HepG2 (cell line): ENCODE measurements around the gene ATP2C2. TPM values are rescaled to one million over a fixed set of nuclear protein-coding genes. Genes with fewer than 3 reads are reported as not detected.

Experiments
- ATAC-seq: fragments of 200-7000 bp; cut with Tn5 transposase; 3 replicates; pipeline ENCODE4 v1.9.1; 2020; ENCODE audit warnings: mild to moderate bottlenecking, moderate library complexity
- BruUV-seq: library from RNA; stranded (reverse); fragments of 400-500 nt; replicated peaks from 2 replicates; lab custom pipeline; 2021; lab: Mats Ljungman, UMichigan
- CTCF ChIA-PET: fragments of 300-600 bp; formaldehyde crosslinking; extraction: SDS; loops from one replicate; lab custom pipeline; 2021; ENCODE audit warnings: low total read pairs, inconsistent platforms, low intra/inter-chr PET ratio; lab: Yijun Ruan, JAX
- POLR2A ChIA-PET: fragments of 350-600 bp; sonication (Branson Sonifier 250); formaldehyde crosslinking; loops from one replicate; lab custom pipeline; 2020; ENCODE audit warnings: antibody characterized with exemption, inconsistent platforms; lab: Yijun Ruan, JAX
- DNase-seq: peaks from one replicate; pipeline ENCODE4 v3.0.0-alpha.2; 2015; ENCODE audit warnings: low spot score
- FAIRE-seq: peaks from 3 replicates; lab custom pipeline; 2011; peaks lifted over from hg19 to GRCh38; lab: Jason Lieb, UNC
- H2AFZ ChIP-seq: one replicate; pipeline ENCODE4 v1.6.1; 2011; ENCODE audit warnings: low read length, inconsistent platforms
- H3K27ac ChIP-seq: fragments of 300-600 bp; 3 replicates; pipeline ENCODE4 v1.8.0; 2011; ENCODE audit warnings: mixed run types, mild to moderate bottlenecking, mixed read lengths, low read length, inconsistent platforms; ENCODE audit not compliant: insufficient read depth; ENCODE audit errors: extremely low read length
- H3K27me3 ChIP-seq, 2 experiments: fragments of 200-600 bp in 1 of 2; 2 replicates in 1 of 2; 3 replicates in 1 of 2; pipeline versions ENCODE4 v1.6.0 to v1.8.0; 2011; ENCODE audit warnings: low read length in 2 of 2, mild to moderate bottlenecking in 2 of 2, moderate library complexity in 2 of 2, inconsistent platforms in 1 of 2; ENCODE audit not compliant: insufficient read depth in 2 of 2, control insufficient read depth in 1 of 2
- H3K36me3 ChIP-seq, 2 experiments: fragments of 200-600 bp in 1 of 2; replicated peaks in 1 of 2; 2 replicates in 1 of 2; 3 replicates in 1 of 2; pipeline versions ENCODE4 v1.5.1 to v1.8.0; 2011; ENCODE audit warnings: low read length in 2 of 2, inconsistent platforms in 1 of 2; ENCODE audit not compliant: insufficient read depth in 2 of 2, control insufficient read depth in 1 of 2
- H3K4me1 ChIP-seq: 2 replicates; pipeline ENCODE4 v1.5.1; 2012; ENCODE audit warnings: low read length, inconsistent platforms; ENCODE audit not compliant: insufficient read depth
- H3K4me2 ChIP-seq: 2 replicates; pipeline ENCODE4 v1.6.0; 2011; ENCODE audit warnings: low read depth, low read length, inconsistent platforms
- H3K4me3 ChIP-seq, 3 experiments: fragments of 200-600 bp in 1 of 3; sonication (generic), shearing (Covaris generic) in 1 of 3; replicated peaks in 1 of 3; 2 replicates each; pipeline ENCODE4 v1.5.1; 2011 to 2016; ENCODE audit warnings: low read length in 3 of 3, inconsistent platforms in 2 of 3, low read depth in 2 of 3, mild to moderate bottlenecking in 2 of 3, control low read depth in 1 of 3, mixed read lengths in 1 of 3; ENCODE audit not compliant: insufficient read depth in 1 of 3
- H3K79me2 ChIP-seq: one replicate; pipeline ENCODE4 v1.6.1; 2011; ENCODE audit warnings: low read length, inconsistent platforms; ENCODE audit not compliant: insufficient read depth
- H3K9ac ChIP-seq: 2 replicates; pipeline ENCODE4 v1.6.0; 2011; ENCODE audit warnings: mild to moderate bottlenecking, low read depth, low read length, inconsistent platforms; ENCODE audit not compliant: insufficient read depth
- H3K9me3 ChIP-seq: 2 replicates; pipeline ENCODE4 v1.5.1; 2012; ENCODE audit warnings: mild to moderate bottlenecking, low read length
- H4K20me1 ChIP-seq: 2 replicates; pipeline ENCODE4 v1.6.0; 2011; ENCODE audit warnings: inconsistent platforms, mild to moderate bottlenecking, low read length, moderate library complexity; ENCODE audit not compliant: insufficient read depth
- ATAD3A ChIP-seq: sonication (generic); formaldehyde crosslinking; IDR thresholded peaks from 2 replicates; pipeline ENCODE4 v1.4.0; 2020; ENCODE audit warnings: missing genetic modification reagents
- BORCS8-MEF2B ChIP-seq: sonication (generic); formaldehyde crosslinking; IDR thresholded peaks from 2 replicates; pipeline ENCODE4 v1.8.0; 2022; ENCODE audit warnings: mild to moderate bottlenecking, missing genetic modification reagents
- CTCF ChIP-seq: sonication (generic); formaldehyde crosslinking; IDR thresholded peaks from 2 replicates; pipeline ENCODE4 v1.5.0; 2020; ENCODE audit warnings: mild to moderate bottlenecking, missing genetic modification reagents, moderate library complexity
- ELK4 ChIP-seq: sonication (generic); formaldehyde crosslinking; IDR thresholded peaks from 2 replicates; pipeline ENCODE4 v1.9.0; 2021; ENCODE audit warnings: missing genetic modification reagents, borderline replicate concordance
- HCFC1 ChIP-seq: fragments of 150-350 bp; IDR thresholded peaks from 2 replicates; pipeline ENCODE4 v1.6.1; 2014; ENCODE audit warnings: low read depth, low read length
- KLF9 ChIP-seq: IDR thresholded peaks from 2 replicates; pipeline ENCODE4 v1.6.1; 2016; ENCODE audit warnings: low read depth
- LCORL ChIP-seq, 2 experiments: fragments of 450-650 bp in 1 of 2; sonication (generic) in 1 of 2; formaldehyde crosslinking in 1 of 2; IDR thresholded peaks; 2 replicates each; pipeline versions ENCODE4 v1.5.0 to v1.6.1; 2017 to 2020; ENCODE audit warnings: antibody characterized with exemption in 1 of 2, missing genetic modification reagents in 1 of 2
- MLLT10 ChIP-seq: sonication (generic); formaldehyde crosslinking; IDR thresholded peaks from 2 replicates; pipeline ENCODE4 v1.4.0; 2020; ENCODE audit warnings: missing genetic modification reagents
- MTF2 ChIP-seq: sonication (generic); formaldehyde crosslinking; IDR thresholded peaks from 2 replicates; pipeline ENCODE4 v1.5.0; 2020; ENCODE audit warnings: missing genetic modification reagents, borderline replicate concordance
- MYNN ChIP-seq: sonication (generic); formaldehyde crosslinking; IDR thresholded peaks from 2 replicates; pipeline ENCODE4 v1.4.0; 2020; ENCODE audit warnings: mild to moderate bottlenecking, low read depth, missing genetic modification reagents
- REXO4 ChIP-seq: sonication (generic); formaldehyde crosslinking; IDR thresholded peaks from 2 replicates; pipeline ENCODE4 v1.8.0; 2022; ENCODE audit warnings: missing genetic modification reagents, mild to moderate bottlenecking, borderline replicate concordance
- SP2 ChIP-seq: sonication (generic); formaldehyde crosslinking; IDR thresholded peaks from 2 replicates; pipeline ENCODE4 v1.5.1; 2020; ENCODE audit warnings: mild to moderate bottlenecking, missing genetic modification reagents
- TCF12 ChIP-seq, 2 experiments: fragments of 450-650 bp in 1 of 2; sonication (generic) in 1 of 2; formaldehyde crosslinking in 1 of 2; IDR thresholded peaks; 2 replicates each; pipeline versions ENCODE4 v1.6.1 to v1.8.0; 2017 to 2022; ENCODE audit warnings: antibody characterized with exemption in 1 of 2, mild to moderate bottlenecking in 1 of 2, missing genetic modification reagents in 1 of 2, moderate library complexity in 1 of 2
- THAP11 ChIP-seq: IDR thresholded peaks from 2 replicates; pipeline ENCODE4 v1.6.1; 2016; ENCODE audit warnings: missing biosample characterization, missing genetic modification reagents
- WIZ ChIP-seq: sonication (generic); formaldehyde crosslinking; IDR thresholded peaks from 2 replicates; pipeline ENCODE4 v1.5.1; 2020; ENCODE audit warnings: mild to moderate bottlenecking, missing genetic modification reagents
- ZNF10 ChIP-seq: sonication (generic); formaldehyde crosslinking; IDR thresholded peaks from 2 replicates; pipeline ENCODE4 v1.4.0; 2020; ENCODE audit warnings: mild to moderate bottlenecking, low read depth, missing genetic modification reagents, borderline replicate concordance
- ZNF12 ChIP-seq: sonication (generic); formaldehyde crosslinking; IDR thresholded peaks from 2 replicates; pipeline ENCODE4 v1.5.0; 2020; ENCODE audit warnings: missing genetic modification reagents
- ZNF143 ChIP-seq: sonication (generic); formaldehyde crosslinking; IDR thresholded peaks from 2 replicates; pipeline ENCODE4 v1.4.0; 2020; ENCODE audit warnings: missing genetic modification reagents
- ZNF282 ChIP-seq: fragments of 450-650 bp; IDR thresholded peaks from 2 replicates; pipeline ENCODE4 v1.6.1; 2018; ENCODE audit not compliant: partially characterized antibody
- ZNF468 ChIP-seq: sonication (generic); formaldehyde crosslinking; IDR thresholded peaks from 2 replicates; pipeline ENCODE4 v1.8.0; 2022; ENCODE audit warnings: mild to moderate bottlenecking, moderate library complexity, missing genetic modification reagents
- ZNF550 ChIP-seq: sonication (generic); formaldehyde crosslinking; IDR thresholded peaks from 2 replicates; pipeline ENCODE4 v1.4.0; 2020; ENCODE audit warnings: mild to moderate bottlenecking, missing genetic modification reagents, borderline replicate concordance
- ZNF784 ChIP-seq: sonication (generic); formaldehyde crosslinking; IDR thresholded peaks from 2 replicates; pipeline ENCODE4 v1.5.1; 2020; ENCODE audit warnings: missing genetic modification reagents, mild to moderate bottlenecking, borderline replicate concordance
- ZNF850 ChIP-seq: sonication (generic); formaldehyde crosslinking; conservative IDR thresholded peaks from 2 replicates; pipeline ENCODE4 v1.9.0; 2021; ENCODE audit warnings: mild to moderate bottlenecking, missing genetic modification reagents
- WGBS: methylation state at CpG from one replicate; pipeline ENCODE4 v1.1.6; 2017; ENCODE audit warnings: low lambda C conversion rate; 5-methylcytosine and 5-hydroxymethylcytosine counted together
- in situ Hi-C: cut with HindIII; loops from 2 replicates; pipeline ENCODE4 v1.10.0; 2017; ENCODE audit warnings: low pct_unique_long_range_greater_than_20kb; ENCODE audit not compliant: extremely low pct_ligation_motif_present
- intact Hi-C: fragments of 100-400 bp; cut with micrococcal nuclease; formaldehyde crosslinking; loops from one replicate; pipeline ENCODE4 v1.10.0; 2022; ENCODE audit not compliant: unreplicated experiment
- polyA plus RNA-seq, 8 experiments: library from polyadenylated mRNA; depleted of rRNA in 3 of 8; stranded (reverse) in 7 of 8; unstranded in 1 of 8; fragments of >200 nt; fragmentation: Illumina TruSeq in 4 of 8; extraction: Trizol in 4 of 8; gene quantifications; 2 replicates each; pipeline versions ENCODE4 v1.2.1 to v1.2.3, GENCODE V29; 2011 to 2016; ENCODE audit warnings: low read depth in 4 of 8, missing spikeins in 1 of 8, mixed read lengths in 1 of 8; ENCODE audit not compliant: insufficient read depth in 1 of 8
- total RNA-seq, 5 experiments: library from RNA; depleted of rRNA; stranded (reverse); fragments of >200 nt; fragmentation: Illumina TruSeq; extraction: Trizol; gene quantifications; 2 replicates each; pipeline ENCODE4 v1.2.3, GENCODE V29; 2016; ENCODE audit warnings: low read depth in 1 of 5

Gene ATP2C2
- total and polyA plus RNA-seq, 2 of the 13 experiments (the other 11 are each of a cell fraction or from before 2014, with no cell fraction given) = 0.07 TPM; not detected in 1

- TF ChIP-seq ELK4 (CRISPR knock-in tag) (no peak), MYNN (CRISPR knock-in tag) (no peak), TCF12 (IDR thresholded peaks at IDR 0.05) (no peak), TCF12 (CRISPR knock-in tag; IDR thresholded peaks at IDR 0.05) (no peak), ZNF850 (CRISPR knock-in tag) (no peak), BORCS8-MEF2B (no peak), ZNF10 (CRISPR knock-in tag) (no peak), ATAD3A (CRISPR knock-in tag) (no peak), ZNF468 (CRISPR knock-in tag) (no peak), REXO4 (no peak), MLLT10 (CRISPR knock-in tag) (no peak), ZNF282 (no peak), MTF2 (CRISPR knock-in tag) (no peak)
Measured at GRCh38 chr16:84421938-84422220, 53.5 kb downstream of the ATP2C2 start (continued).

- CTCF ChIA-PET = no interaction called here
- TF ChIP-seq ZNF12 (CRISPR knock-in tag) (peak; percentile 98), ZNF550 (CRISPR knock-in tag) (no peak), THAP11 (peak; percentile 97), HCFC1 (peak; percentile 61; the same call in 1 of the 2 replicates), ZNF143 (peak; percentile 88), ZNF784 (CRISPR knock-in tag) (no peak), CTCF (CRISPR knock-in tag) (0 out of 2 replicates have a peak, but pooled peaks have one; percentile 12), LCORL (IDR thresholded peaks at IDR 0.05) (peak; percentile 39; the same call in 1 of the 2 replicates), LCORL (CRISPR knock-in tag; IDR thresholded peaks at IDR 0.05) (no peak), KLF9 (no peak), WIZ (peak; percentile 71; the same call in 1 of the 2 replicates), SP2 (CRISPR knock-in tag) (no peak)
Measured at GRCh38 chr16:84423416-84423837, 55.1 kb downstream of the ATP2C2 start.

More at GRCh38 chr16:84423416-84423837, 55.1 kb downstream of the ATP2C2 start:
- H3K27me3 ChIP-seq = peaks cover 0 to 63% of the 10 kb centered on the region in 2 experiments; a peak in 4 of 5 replicates
- BruUV-seq = no TSS peak
- H3K79me2 ChIP-seq = no peaks in the 10 kb centered on the region
- no peak overlapping the region for H3K4me2 ChIP-seq
- WGBS = 15% methylated on average over 2 of the region's 4 CpGs
- no peaks in the 10 kb centered on the region for H4K20me1 ChIP-seq
- ATAC-seq (peak; percentile 70), FAIRE-seq (peak; percentile 81), DNase-seq (peak; percentile 67)
- H3K36me3 ChIP-seq = no peaks in the 10 kb centered on the region
- H3K27ac ChIP-seq = no peak overlapping the region
- POLR2A ChIA-PET = no interaction called here
- H3K9ac ChIP-seq = no peak overlapping the region
- H3K4me3 ChIP-seq = no peak overlapping the region
- intact Hi-C loops (no loop called here), in situ Hi-C loops (no loop called here)
- H3K4me1 ChIP-seq = peaks cover 8% of the 10 kb centered on the region
- peak overlapping the region; percentile 34 for H2AFZ ChIP-seq
- peaks cover 10% of the 10 kb centered on the region; the same call in 1 of the 2 replicates for H3K9me3 ChIP-seq
